Parathyroid adenoma (tissue), 2 donors: Measurements from ENCODE around the gene MEGF9.

Experiments
- H2AFZ ChIP-seq: fragments of 300-600 bp; sonication (generic); one replicate; pipeline ENCODE4 v1.7.0; 2017; ENCODE audit warnings: antibody characterized with exemption, mild to moderate bottlenecking
- H3K27ac ChIP-seq: fragments of 300-600 bp; sonication (generic); one replicate; pipeline ENCODE4 v1.7.0; 2017
- H3K27me3 ChIP-seq: fragments of 300-600 bp; sonication (generic); one replicate; pipeline ENCODE4 v1.7.0; 2017; ENCODE audit warnings: low read length; ENCODE audit not compliant: control insufficient read depth, insufficient read depth
- H3K36me3 ChIP-seq: fragments of 300-600 bp; sonication (generic); one replicate; pipeline ENCODE4 v1.7.0; 2017; ENCODE audit warnings: low read length; ENCODE audit not compliant: control insufficient read depth, insufficient read depth
- H3K4me1 ChIP-seq: fragments of 300-600 bp; sonication (generic); one replicate; pipeline ENCODE4 v1.7.0; 2017; ENCODE audit warnings: control low read depth
- H3K4me2 ChIP-seq: fragments of 300-600 bp; sonication (generic); one replicate; pipeline ENCODE4 v1.7.0; 2017; ENCODE audit warnings: low read length
- H3K4me3 ChIP-seq: fragments of 300-600 bp; sonication (generic); one replicate; pipeline ENCODE4 v1.7.0; 2017; ENCODE audit warnings: low read depth, low read length
- H3K79me2 ChIP-seq: fragments of 300-600 bp; sonication (generic); one replicate; pipeline ENCODE4 v1.7.0; 2017; ENCODE audit warnings: control low read depth
- H3K9ac ChIP-seq: fragments of 300-600 bp; sonication (generic); one replicate; pipeline ENCODE4 v1.7.0; 2017; ENCODE audit warnings: mild to moderate bottlenecking
- H3K9me3 ChIP-seq: fragments of 300-600 bp; sonication (generic); one replicate; pipeline ENCODE4 v1.7.0; 2017; ENCODE audit warnings: low read length; ENCODE audit not compliant: control insufficient read depth
- TF ChIP-seq, protein P1 (sequence below): fragments of 300-600 bp; sonication (generic); IDR thresholded peaks from one replicate; pipeline ENCODE4 v1.7.0; 2017; ENCODE audit warnings: antibody characterized with exemption, mild to moderate bottlenecking
- donor health status: primary hyperparathyroidism.

MEGF9 gene

GRCh38 chr9:120720404-120720803 lies 6.1 kb upstream of the MEGF9 start:
- no peak overlapping the region for H3K27ac ChIP-seq
- H3K79me2 ChIP-seq = no peaks in the 10 kb centered on the region
- H3K36me3 ChIP-seq = no peaks in the 10 kb centered on the region
- no peak overlapping the region for H2AFZ ChIP-seq
- no peaks in the 10 kb centered on the region for H3K4me1 ChIP-seq
- TF ChIP-seq, protein P1, sequence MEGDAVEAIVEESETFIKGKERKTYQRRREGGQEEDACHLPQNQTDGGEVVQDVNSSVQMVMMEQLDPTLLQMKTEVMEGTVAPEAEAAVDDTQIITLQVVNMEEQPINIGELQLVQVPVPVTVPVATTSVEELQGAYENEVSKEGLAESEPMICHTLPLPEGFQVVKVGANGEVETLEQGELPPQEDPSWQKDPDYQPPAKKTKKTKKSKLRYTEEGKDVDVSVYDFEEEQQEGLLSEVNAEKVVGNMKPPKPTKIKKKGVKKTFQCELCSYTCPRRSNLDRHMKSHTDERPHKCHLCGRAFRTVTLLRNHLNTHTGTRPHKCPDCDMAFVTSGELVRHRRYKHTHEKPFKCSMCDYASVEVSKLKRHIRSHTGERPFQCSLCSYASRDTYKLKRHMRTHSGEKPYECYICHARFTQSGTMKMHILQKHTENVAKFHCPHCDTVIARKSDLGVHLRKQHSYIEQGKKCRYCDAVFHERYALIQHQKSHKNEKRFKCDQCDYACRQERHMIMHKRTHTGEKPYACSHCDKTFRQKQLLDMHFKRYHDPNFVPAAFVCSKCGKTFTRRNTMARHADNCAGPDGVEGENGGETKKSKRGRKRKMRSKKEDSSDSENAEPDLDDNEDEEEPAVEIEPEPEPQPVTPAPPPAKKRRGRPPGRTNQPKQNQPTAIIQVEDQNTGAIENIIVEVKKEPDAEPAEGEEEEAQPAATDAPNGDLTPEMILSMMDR = no peak
- H3K4me2 ChIP-seq = no peak overlapping the region
- no peak overlapping the region for H3K4me3 ChIP-seq
- no peaks in the 10 kb centered on the region for H3K27me3 ChIP-seq
- no peak overlapping the region for H3K9ac ChIP-seq
- H3K9me3 ChIP-seq = no peaks in the 10 kb centered on the region

GRCh38 chr9:120718316-120718715 lies 4.0 kb upstream of the MEGF9 start:
- H2AFZ ChIP-seq = no peak overlapping the region
- TF ChIP-seq, protein P1 = no peak
- H3K9ac ChIP-seq = no peak overlapping the region
- H3K4me2 ChIP-seq = no peak overlapping the region
- H3K4me3 ChIP-seq = no peak overlapping the region
- no peaks in the 10 kb centered on the region for H3K79me2 ChIP-seq
- no peaks in the 10 kb centered on the region for H3K36me3 ChIP-seq
- no peaks in the 10 kb centered on the region for H3K4me1 ChIP-seq
- no peak overlapping the region for H3K27ac ChIP-seq
- H3K27me3 ChIP-seq = no peaks in the 10 kb centered on the region
- no peaks in the 10 kb centered on the region for H3K9me3 ChIP-seq

GRCh38 chr9:120717176-120717575 lies 2.9 kb upstream of the MEGF9 start:
- no peak overlapping the region for H3K4me2 ChIP-seq
- TF ChIP-seq, protein P1 = no peak
- H3K79me2 ChIP-seq = no peaks in the 10 kb centered on the region
- no peaks in the 10 kb centered on the region for H3K27me3 ChIP-seq
- H3K9ac ChIP-seq = no peak overlapping the region
- H3K36me3 ChIP-seq = no peaks in the 10 kb centered on the region
- no peak overlapping the region for H3K4me3 ChIP-seq
- no peaks in the 10 kb centered on the region for H3K9me3 ChIP-seq
- H3K27ac ChIP-seq = no peak overlapping the region
- no peaks in the 10 kb centered on the region for H3K4me1 ChIP-seq
- no peak overlapping the region for H2AFZ ChIP-seq

DNA sequence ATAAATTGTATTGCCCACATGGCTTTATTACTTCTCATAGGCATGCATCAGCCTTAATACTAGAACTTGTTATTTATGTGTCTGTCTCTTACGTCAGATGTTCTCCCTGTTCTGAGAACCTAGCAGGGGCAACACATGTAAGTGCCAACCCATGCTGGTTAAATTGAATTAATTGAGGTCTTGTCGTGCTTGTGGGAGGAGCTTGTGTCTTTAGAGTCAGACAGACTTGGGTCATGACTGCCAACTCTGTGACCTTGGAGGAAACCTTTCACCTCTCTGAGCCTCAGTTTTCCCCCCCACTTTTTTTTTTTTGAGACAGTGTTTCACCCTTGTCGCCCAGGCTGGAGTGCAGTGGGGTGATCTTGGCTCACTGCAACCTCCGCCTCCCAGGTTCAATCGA lies 2.2 kb upstream of the MEGF9 start:
- H3K4me3 ChIP-seq = no peak overlapping the region
- TF ChIP-seq, protein P1 = no peak
- no peak overlapping the region for H3K9ac ChIP-seq
- no peak overlapping the region for H3K27ac ChIP-seq
- H3K9me3 ChIP-seq = no peaks in the 10 kb centered on the region
- no peak overlapping the region for H2AFZ ChIP-seq
- H3K36me3 ChIP-seq = no peaks in the 10 kb centered on the region
- H3K27me3 ChIP-seq = no peaks in the 10 kb centered on the region
- no peaks in the 10 kb centered on the region for H3K79me2 ChIP-seq
- H3K4me2 ChIP-seq = no peak overlapping the region
- H3K4me1 ChIP-seq = no peaks in the 10 kb centered on the region

- Histone ChIP-seq H3K27ac (no peak overlapping the region), H2AFZ (no peak overlapping the region), H3K9me3 (no peaks in the 10 kb centered on the region), H3K9ac (no peak overlapping the region), H3K4me2 (peak overlapping the region; percentile 88), H3K36me3 (no peaks in the 10 kb centered on the region), H3K79me2 (no peaks in the 10 kb centered on the region), H3K4me3 (peak overlapping the region; percentile 73), H3K27me3 (no peaks in the 10 kb centered on the region), H3K4me1 (no peaks in the 10 kb centered on the region)
- TF ChIP-seq, protein P1 = no peak
These were observed 1.2 kb upstream of the MEGF9 start for GRCh38 chr9:120715389-120715924.
